AG04450 (cell line): Measurements from ENCODE around the gene ABCG1. TPM values are rescaled to one million over a fixed set of nuclear protein-coding genes. Genes with fewer than 3 reads are reported as not detected.

ENCODE experiments used
- CTCF ChIA-PET: fragments of 300-600, 350-600 bp; formaldehyde crosslinking; extraction: SDS; loops from one replicate; lab custom pipeline; 2022; ENCODE audit warnings: antibody characterized with exemption, inconsistent platforms; lab: Charles Lee
- POLR2A ChIA-PET: fragments of 350-600 bp; formaldehyde crosslinking; extraction: SDS; loops from one replicate; lab custom pipeline; 2021; ENCODE audit warnings: antibody characterized with exemption, inconsistent platforms; lab: Yijun Ruan, JAX
- DNase-seq: peaks from one replicate; pipeline ENCODE4 v3.0.0-alpha.2; 2011; ENCODE audit warnings: low read depth, low spot score
- H3K27ac ChIP-seq: one replicate; pipeline ENCODE4 v1.5.1; 2012; ENCODE audit warnings: low read depth, low read length, control low read depth
- H3K27me3 ChIP-seq: one replicate; pipeline ENCODE4 v1.6.0; 2012; ENCODE audit warnings: low read length; ENCODE audit not compliant: control insufficient read depth, insufficient read depth
- H3K4me3 ChIP-seq: 2 replicates; pipeline ENCODE4 v1.5.1; 2011; ENCODE audit warnings: mild to moderate bottlenecking, low read depth, low read length, control low read depth
- H3K9me3 ChIP-seq: 2 replicates; pipeline ENCODE4 v1.5.1; 2012; ENCODE audit warnings: low read length; ENCODE audit not compliant: control insufficient read depth, insufficient read depth
- polyA plus RNA-seq: library from polyadenylated mRNA; depleted of rRNA; stranded (reverse); fragments of >200 nt; gene quantifications from 2 replicates; pipeline ENCODE4 v1.2.3, GENCODE V29; 2011
- TF ChIP-seq, protein P1 (sequence below): IDR thresholded peaks from 2 replicates; pipeline ENCODE4 v1.5.1; 2011; ENCODE audit warnings: low read depth, low read length, control low read depth, inconsistent platforms

Gene ABCG1
- polyA plus RNA-seq, 1 experiment = 0.71 TPM

DNA sequence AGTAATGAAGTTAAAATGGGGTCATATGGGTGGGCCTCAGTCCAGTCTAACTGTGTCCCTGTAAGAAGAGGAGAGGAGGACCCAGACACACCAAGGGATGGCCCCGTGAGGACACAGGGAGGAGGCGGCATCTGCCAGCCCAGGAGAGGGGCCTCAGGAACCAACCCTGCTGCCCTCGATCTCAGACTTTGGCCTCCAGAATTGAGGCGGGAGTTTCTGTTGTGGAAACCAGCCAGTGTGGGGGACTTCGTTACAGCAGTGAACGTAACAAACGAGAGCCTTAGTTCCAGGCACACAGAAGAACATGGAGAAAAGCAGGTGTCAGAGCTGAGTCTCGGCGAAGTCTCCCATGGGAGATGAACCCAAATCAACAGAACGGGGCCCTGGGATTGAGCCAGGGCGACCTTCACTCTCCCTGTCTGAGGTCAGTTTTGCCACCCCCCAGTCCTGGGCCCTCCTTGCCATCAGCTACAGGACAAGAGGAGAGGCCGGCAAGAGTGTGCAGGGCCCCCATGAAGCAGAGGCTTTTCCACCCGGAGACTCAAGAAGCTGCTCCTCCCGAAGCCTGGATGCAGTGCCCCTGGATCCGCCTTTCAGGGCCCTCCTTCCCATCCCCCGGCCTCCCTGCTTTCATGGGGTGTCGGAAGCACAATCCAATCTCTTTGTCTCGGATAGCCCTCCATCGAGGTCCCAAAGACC is 59.7 kb downstream of the ABCG1 start:
- no peak for DNase-seq
- TF ChIP-seq, protein P1, sequence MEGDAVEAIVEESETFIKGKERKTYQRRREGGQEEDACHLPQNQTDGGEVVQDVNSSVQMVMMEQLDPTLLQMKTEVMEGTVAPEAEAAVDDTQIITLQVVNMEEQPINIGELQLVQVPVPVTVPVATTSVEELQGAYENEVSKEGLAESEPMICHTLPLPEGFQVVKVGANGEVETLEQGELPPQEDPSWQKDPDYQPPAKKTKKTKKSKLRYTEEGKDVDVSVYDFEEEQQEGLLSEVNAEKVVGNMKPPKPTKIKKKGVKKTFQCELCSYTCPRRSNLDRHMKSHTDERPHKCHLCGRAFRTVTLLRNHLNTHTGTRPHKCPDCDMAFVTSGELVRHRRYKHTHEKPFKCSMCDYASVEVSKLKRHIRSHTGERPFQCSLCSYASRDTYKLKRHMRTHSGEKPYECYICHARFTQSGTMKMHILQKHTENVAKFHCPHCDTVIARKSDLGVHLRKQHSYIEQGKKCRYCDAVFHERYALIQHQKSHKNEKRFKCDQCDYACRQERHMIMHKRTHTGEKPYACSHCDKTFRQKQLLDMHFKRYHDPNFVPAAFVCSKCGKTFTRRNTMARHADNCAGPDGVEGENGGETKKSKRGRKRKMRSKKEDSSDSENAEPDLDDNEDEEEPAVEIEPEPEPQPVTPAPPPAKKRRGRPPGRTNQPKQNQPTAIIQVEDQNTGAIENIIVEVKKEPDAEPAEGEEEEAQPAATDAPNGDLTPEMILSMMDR = no peak
- Histone ChIP-seq H3K9me3 (no peaks in the 10 kb centered on the region; the same call in 1 of the 2 replicates), H3K4me3 (no peak overlapping the region), H3K27me3 (no peaks in the 10 kb centered on the region), H3K27ac (no peak overlapping the region)
- POLR2A ChIA-PET = no interaction called here
- CTCF ChIA-PET = no interaction called here

DNA sequence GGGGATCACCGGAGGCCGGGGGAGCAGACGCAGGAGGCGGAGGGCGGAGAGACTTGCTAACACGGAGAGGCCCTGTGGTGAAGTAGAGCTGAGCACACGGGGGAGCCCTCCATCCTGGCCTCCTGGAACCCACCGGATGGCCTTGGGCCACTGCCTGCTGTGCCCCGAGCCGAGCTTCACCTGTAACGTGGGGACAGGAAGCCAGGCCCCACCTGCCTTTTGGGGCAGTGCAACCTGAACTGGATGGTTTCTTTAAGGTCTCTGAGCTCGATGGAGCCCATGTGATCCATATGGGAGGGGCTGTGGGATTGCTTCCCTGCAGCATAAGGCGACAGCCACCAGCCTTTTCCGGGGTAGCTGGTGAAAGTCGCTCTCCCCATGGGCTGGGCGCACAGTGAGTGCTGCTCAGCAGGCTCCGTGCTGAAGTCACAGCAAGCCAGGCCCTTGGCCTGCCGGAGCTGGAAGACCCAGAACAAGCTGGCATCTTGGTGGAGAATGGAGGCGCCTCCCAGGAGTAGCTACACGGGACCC is 60.5 kb downstream of the ABCG1 start:
- TF ChIP-seq, protein P1 = no peak
- CTCF ChIA-PET = no interaction called here
- POLR2A ChIA-PET = no interaction called here
- Histone ChIP-seq H3K9me3 (no peaks in the 10 kb centered on the region; the same call in 1 of the 2 replicates), H3K4me3 (no peak overlapping the region), H3K27ac (no peak overlapping the region), H3K27me3 (no peaks in the 10 kb centered on the region)
- DNase-seq = no peak

DNA sequence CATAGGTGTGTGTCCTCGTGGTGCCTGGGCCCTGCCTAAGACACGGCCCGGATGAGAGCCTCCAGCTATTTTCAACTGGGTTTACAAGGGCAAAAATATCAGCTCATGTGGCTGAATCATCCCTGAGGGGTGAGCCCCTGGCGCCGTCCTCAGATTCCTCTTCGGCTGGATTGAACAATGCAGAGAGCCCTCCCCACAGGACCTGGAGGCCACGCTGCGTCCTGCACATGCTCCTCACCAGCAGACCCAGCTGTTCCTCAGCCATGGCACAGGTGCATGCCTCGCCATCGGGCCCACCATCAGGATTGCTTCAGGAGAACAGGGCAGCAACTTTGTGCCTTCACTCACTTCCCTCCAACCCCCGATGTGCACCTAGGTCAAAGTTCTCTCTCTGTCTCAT is 60.9 kb downstream of the ABCG1 start:
- ChIA-PET POLR2A (no interaction called here), CTCF (no interaction called here)
- TF ChIP-seq, protein P1 = no peak
- no peaks in the 10 kb centered on the region for H3K27me3 ChIP-seq
- H3K9me3 ChIP-seq = no peaks in the 10 kb centered on the region; the same call in 1 of the 2 replicates
- no peak overlapping the region for H3K27ac ChIP-seq
- DNase-seq = no peak
- no peak overlapping the region for H3K4me3 ChIP-seq

DNA sequence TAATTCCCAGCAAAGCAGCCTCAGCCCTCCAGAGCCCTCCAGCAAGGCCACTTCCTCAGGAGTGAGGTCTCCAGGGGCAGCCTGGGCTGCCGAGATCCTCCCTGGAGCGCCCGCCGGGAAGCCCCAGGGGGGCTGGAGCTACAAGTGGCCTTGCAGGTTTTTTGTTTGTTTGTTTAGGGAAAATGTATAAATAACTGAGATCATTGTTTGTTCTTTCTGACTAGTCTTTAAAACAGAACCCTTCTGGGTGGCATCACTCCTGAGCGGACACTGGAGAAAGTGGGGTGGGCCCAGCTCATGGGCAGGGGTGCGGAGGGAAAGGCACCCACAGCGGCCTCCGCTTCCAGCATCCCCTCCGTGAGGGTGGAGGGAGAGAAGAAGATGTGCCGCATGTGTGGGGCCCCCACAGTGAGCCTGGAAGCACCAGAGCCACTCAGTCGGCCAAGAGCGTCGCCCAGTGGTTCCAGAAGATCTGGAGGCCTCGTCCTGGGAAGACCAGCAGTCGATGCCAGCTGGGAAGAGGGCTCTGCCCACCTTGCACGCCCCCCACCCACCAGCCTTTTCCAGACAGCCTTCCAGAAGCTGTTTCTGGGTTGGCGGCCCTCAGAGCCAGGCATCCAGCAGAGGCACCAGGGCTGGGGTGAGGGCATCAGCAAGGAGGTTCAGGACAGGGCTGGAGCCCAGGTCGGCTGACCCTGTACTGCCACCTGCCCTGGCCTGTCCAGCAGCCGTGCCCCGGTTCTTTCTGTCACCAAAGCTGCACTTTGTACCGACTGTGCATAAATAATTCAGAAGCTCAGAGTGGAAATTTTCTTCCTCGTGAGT is 61.6 kb downstream of the ABCG1 start:
- no peaks in the 10 kb centered on the region; the same call in 1 of the 2 replicates for H3K9me3 ChIP-seq
- H3K27me3 ChIP-seq = no peaks in the 10 kb centered on the region
- ChIA-PET POLR2A (no interaction called here), CTCF (no interaction called here)
- H3K4me3 ChIP-seq = no peak overlapping the region
- TF ChIP-seq, protein P1 = no peak
- DNase-seq = no peak
- no peak overlapping the region for H3K27ac ChIP-seq
